ENCODE results near the gene MPP1. TPM values are rescaled to one million over a fixed set of nuclear protein-coding genes. Genes with fewer than 3 reads are reported as not detected.

MPP1 gene
- total and polyA plus RNA-seq, 2 donors (not counting 1 experiment from before 2014, with no cell fraction given), result 27.0 to 38.5 TPM

- Histone ChIP-seq H3K4me1 (ENCODE audit: control insufficient read depth, extremely low read depth, insufficient read depth, low read length) (peaks cover 2% of the 10 kb centered on the region), H3K4me2 (ENCODE audit: extremely low read depth, insufficient read depth, low read length) (peak overlapping the region; percentile 39), H3K36me3 (ENCODE audit: control insufficient read depth, insufficient read depth, low read length) (no peaks in the 10 kb centered on the region), H3K9me3 (ENCODE audit: control insufficient read depth, insufficient read depth, low read depth, low read length) (no peaks in the 10 kb centered on the region), H3K79me2 (ENCODE audit: control insufficient read depth, insufficient read depth, low read length) (peaks cover 4% of the 10 kb centered on the region), H3K27ac (ENCODE audit: insufficient read depth, low read length) (peak overlapping the region; percentile 47), H3K27me3 (ENCODE audit: control insufficient read depth, insufficient read depth, low read length) (no peaks in the 10 kb centered on the region), H3K9ac (ENCODE audit: insufficient read depth, low read length) (peak overlapping the region; percentile 53), H4K20me1 (ENCODE audit: control insufficient read depth, extremely low read depth, insufficient read depth, low read length) (no peaks in the 10 kb centered on the region), H2AFZ (ENCODE audit: low read length) (peak overlapping the region; percentile 71), H3K4me3 (replicated peaks in 1 of 4; ENCODE audit: control extremely low read depth in 1 of 4, insufficient read depth in 1 of 4, low read depth in 3 of 4, low read length in 4 of 4) (peak overlapping the region; percentile 65 to 72 (median 69))
- DNase-seq (ENCODE audit: low read depth in 2 of 2), result no peak
- no peak for TF ChIP-seq CTCF (conservative IDR thresholded peaks at IDR 0.05 in 1 of 2, IDR thresholded peaks at IDR 0.05 in 1 of 2; ENCODE audit: low read depth in 1 of 2, low read length in 2 of 2)
- no peak for TF ChIP-seq EZH2 (IDR thresholded peaks at IDR 0.05; ENCODE audit: low read length, missing control alignments)
Observed at GRCh38 chrX:154804261-154804956, 876 bp downstream of the MPP1 start.

GRCh38 chrX:154802947-154803346 lies 2.3 kb downstream of the MPP1 start:
- Histone ChIP-seq H3K4me2 (ENCODE audit: extremely low read depth, insufficient read depth, low read length) (peak overlapping the region; percentile 17), H3K9me3 (ENCODE audit: control insufficient read depth, insufficient read depth, low read depth, low read length) (no peaks in the 10 kb centered on the region), H3K27me3 (ENCODE audit: control insufficient read depth, insufficient read depth, low read length) (no peaks in the 10 kb centered on the region), H3K4me3 (replicated peaks in 1 of 4; ENCODE audit: control extremely low read depth in 1 of 4, insufficient read depth in 1 of 4, low read depth in 3 of 4, low read length in 4 of 4) (no peak overlapping the region), H3K9ac (ENCODE audit: insufficient read depth, low read length) (no peak overlapping the region), H4K20me1 (ENCODE audit: control insufficient read depth, extremely low read depth, insufficient read depth, low read length) (no peaks in the 10 kb centered on the region), H3K36me3 (ENCODE audit: control insufficient read depth, insufficient read depth, low read length) (no peaks in the 10 kb centered on the region), H3K4me1 (ENCODE audit: control insufficient read depth, extremely low read depth, insufficient read depth, low read length) (peaks cover 2% of the 10 kb centered on the region), H2AFZ (ENCODE audit: low read length) (no peak overlapping the region), H3K27ac (ENCODE audit: insufficient read depth, low read length) (no peak overlapping the region), H3K79me2 (ENCODE audit: control insufficient read depth, insufficient read depth, low read length) (peaks cover 4% of the 10 kb centered on the region)
- TF ChIP-seq EZH2 (IDR thresholded peaks at IDR 0.05; ENCODE audit: low read length, missing control alignments) (no peak), CTCF (conservative IDR thresholded peaks at IDR 0.05 in 1 of 2, IDR thresholded peaks at IDR 0.05 in 1 of 2; ENCODE audit: low read depth in 1 of 2, low read length in 2 of 2) (no peak)
- DNase-seq (ENCODE audit: low read depth in 2 of 2), result no peak

GRCh38 chrX:154800478-154801210 lies 4.6 kb downstream of the MPP1 start:
- Histone ChIP-seq H3K4me2 (ENCODE audit: extremely low read depth, insufficient read depth, low read length) (no peak overlapping the region), H3K27ac (ENCODE audit: insufficient read depth, low read length) (no peak overlapping the region), H3K4me1 (ENCODE audit: control insufficient read depth, extremely low read depth, insufficient read depth, low read length) (peaks cover 2% of the 10 kb centered on the region), H3K79me2 (ENCODE audit: control insufficient read depth, insufficient read depth, low read length) (peaks cover 4% of the 10 kb centered on the region), H3K36me3 (ENCODE audit: control insufficient read depth, insufficient read depth, low read length) (no peaks in the 10 kb centered on the region), H2AFZ (ENCODE audit: low read length) (no peak overlapping the region), H3K9ac (ENCODE audit: insufficient read depth, low read length) (no peak overlapping the region), H3K27me3 (ENCODE audit: control insufficient read depth, insufficient read depth, low read length) (no peaks in the 10 kb centered on the region), H3K9me3 (ENCODE audit: control insufficient read depth, insufficient read depth, low read depth, low read length) (no peaks in the 10 kb centered on the region), H4K20me1 (ENCODE audit: control insufficient read depth, extremely low read depth, insufficient read depth, low read length) (no peaks in the 10 kb centered on the region), H3K4me3 (replicated peaks in 1 of 4; ENCODE audit: control extremely low read depth in 1 of 4, insufficient read depth in 1 of 4, low read depth in 3 of 4, low read length in 4 of 4) (no peak overlapping the region)
- no peak for DNase-seq (ENCODE audit: low read depth in 2 of 2)
- no peak for TF ChIP-seq CTCF (conservative IDR thresholded peaks at IDR 0.05 in 1 of 2, IDR thresholded peaks at IDR 0.05 in 1 of 2; ENCODE audit: low read depth in 1 of 2, low read length in 2 of 2)
- TF ChIP-seq EZH2 (IDR thresholded peaks at IDR 0.05; ENCODE audit: low read length, missing control alignments), result no peak

Data from fibroblast of lung (primary cell).